OCI-LY1 (cell line): Measurements from ENCODE around the gene SERPINE1.

ENCODE experiments used
- CTCF ChIP-seq: fragments of 200-600 bp; sonication (generic), shearing (Covaris generic); IDR thresholded peaks from 2 replicates; pipeline ENCODE4 v1.5.1; 2017; ENCODE audit warnings: mild to moderate bottlenecking, antibody characterized with exemption, low read length, moderate library complexity, mixed read lengths
- EZH2 ChIP-seq: fragments of 200-600 bp; sonication (generic), shearing (Covaris generic); IDR thresholded peaks from 2 replicates; pipeline ENCODE4 v1.8.0; 2017; ENCODE audit warnings: borderline replicate concordance, mixed run types, mild to moderate bottlenecking, antibody characterized with exemption, low read length, moderate library complexity, mixed read lengths

- TF ChIP-seq CTCF (no peak), EZH2 (no peak)
These were observed 8.0 kb upstream of the SERPINE1 start for GRCh38 chr7:101118856-101119255.
